MCF 10A (cell line): Measurements from ENCODE around the gene ECE1. TPM values are rescaled to one million over a fixed set of nuclear protein-coding genes. Genes with fewer than 3 reads are reported as not detected.

Source experiments
- BruUV-seq: library from RNA; stranded (reverse); fragments of 400-500 nt; replicated peaks from 2 replicates; lab custom pipeline; 2021; lab: Mats Ljungman, UMichigan
- CTCF ChIA-PET: fragments of 300-600 bp; sonication (Branson Sonifier 250); formaldehyde crosslinking; extraction: SDS; loops from one replicate; lab custom pipeline; 2021; ENCODE audit warnings: antibody characterized with exemption, inconsistent platforms; lab: Yijun Ruan, JAX
- POLR2A ChIA-PET: fragments of 300-600, 350-650 bp; sonication (Branson Sonifier 250); formaldehyde crosslinking; extraction: SDS; loops from one replicate; lab custom pipeline; 2020; ENCODE audit warnings: antibody characterized with exemption, inconsistent platforms; lab: Yijun Ruan, JAX
- DNase-seq: peaks from one replicate; pipeline ENCODE4 v3.0.0-alpha.2; 2018; ENCODE audit not compliant: unreplicated experiment
- H3K27ac Mint-ChIP-seq: one replicate; pipeline ENCODE4 v1.8.0; 2022; ENCODE audit warnings: mild to moderate bottlenecking, low read depth, mixed read lengths; ENCODE audit not compliant: unreplicated experiment
- H3K27me3 Mint-ChIP-seq: one replicate; pipeline ENCODE4 v1.8.0; 2022; ENCODE audit warnings: mixed read lengths; ENCODE audit not compliant: insufficient read depth, unreplicated experiment
- H3K36me3 Mint-ChIP-seq: one replicate; pipeline ENCODE4 v1.8.0; 2022; ENCODE audit warnings: mild to moderate bottlenecking, moderate library complexity, mixed read lengths; ENCODE audit not compliant: insufficient read depth, unreplicated experiment
- H3K4me1 Mint-ChIP-seq: one replicate; pipeline ENCODE4 v1.8.0; 2022; ENCODE audit warnings: mixed read lengths; ENCODE audit not compliant: insufficient read depth, unreplicated experiment
- H3K4me3 Mint-ChIP-seq: one replicate; pipeline ENCODE4 v1.8.0; 2022; ENCODE audit warnings: mild to moderate bottlenecking, moderate library complexity, mixed read lengths; ENCODE audit not compliant: unreplicated experiment
- H3K9me3 Mint-ChIP-seq: one replicate; pipeline ENCODE4 v1.8.0; 2022; ENCODE audit warnings: mixed read lengths; ENCODE audit not compliant: unreplicated experiment
- CTCF ChIP-seq: fragments of 200-600 bp; IDR thresholded peaks from one replicate; pipeline ENCODE4 v1.8.0; 2022; ENCODE audit warnings: antibody characterized with exemption, mild to moderate bottlenecking; ENCODE audit not compliant: unreplicated experiment
- intact Hi-C: fragments of 100-400 bp; cut with micrococcal nuclease; formaldehyde crosslinking; loops from 2 replicates; pipeline ENCODE4 v1.14.1; 2022
- total RNA-seq: library from RNA; stranded (reverse); gene quantifications from 2 replicates; pipeline ENCODE4 v1.2.3, GENCODE V29; 2022

The ECE1 gene
- total RNA-seq, 1 experiment from 2014 or later = 40.0 TPM

- DNase-seq = no peak
- TF ChIP-seq CTCF = no peak
- ChIA-PET CTCF (interaction anchor here (1.4 kb wide), 1 partner anchor 11 kb away, joined by 9 read pairs; no protein-coding TSS in a partner anchor), POLR2A (no interaction called here)
- H3K27me3 Mint-ChIP-seq = no peaks in the 10 kb centered on the region
- no TSS peak for BruUV-seq
- intact Hi-C loops = no loop called here
- peaks cover 5% of the 10 kb centered on the region for H3K4me1 Mint-ChIP-seq
- H3K27ac Mint-ChIP-seq = no peak overlapping the region
- H3K9me3 Mint-ChIP-seq = no peaks in the 10 kb centered on the region
- peaks cover 6% of the 10 kb centered on the region for H3K36me3 Mint-ChIP-seq
- H3K4me3 Mint-ChIP-seq = no peak overlapping the region
These were observed 47.4 kb downstream of the ECE1 start for GRCh38 chr1:21242846-21243245.

- no peak for TF ChIP-seq CTCF
- no peaks in the 10 kb centered on the region for H3K9me3 Mint-ChIP-seq
- no peak for DNase-seq
- ChIA-PET CTCF (interaction anchor here (1.4 to 2.2 kb wide), 2 partner anchors 10 kb away, joined by 9 to 12 read pairs; no protein-coding TSS in a partner anchor), POLR2A (no interaction called here)
- H3K4me3 Mint-ChIP-seq = no peak overlapping the region
- H3K4me1 Mint-ChIP-seq = peaks cover 5% of the 10 kb centered on the region
- no TSS peak for BruUV-seq
- no peaks in the 10 kb centered on the region for H3K27me3 Mint-ChIP-seq
- intact Hi-C loops = no loop called here
- H3K27ac Mint-ChIP-seq = no peak overlapping the region
- H3K36me3 Mint-ChIP-seq = peaks cover 6% of the 10 kb centered on the region
These were observed 48.3 kb downstream of the ECE1 start for GRCh38 chr1:21241771-21242581.

DNA sequence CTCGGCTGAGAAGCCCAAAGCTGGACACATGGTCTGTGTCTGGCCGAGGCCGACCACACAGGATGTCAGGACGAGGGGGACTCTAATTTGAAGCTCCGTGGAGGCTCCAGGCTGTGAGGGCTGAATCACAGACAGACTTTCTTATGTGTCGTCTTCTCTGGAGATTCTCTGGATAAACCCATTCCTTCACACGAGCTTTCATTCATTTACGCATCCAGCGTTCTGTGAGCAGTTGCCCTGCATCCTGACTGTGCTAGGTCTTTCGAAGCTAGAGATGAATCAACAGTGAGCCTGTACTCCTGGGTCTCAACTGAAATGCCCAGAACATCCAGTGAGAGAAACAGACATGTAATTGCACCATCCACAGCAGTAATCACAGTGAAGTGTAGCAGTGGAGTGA, 49.6 kb downstream of the ECE1 start:
- Mint-ChIP-seq H3K27ac (no peak overlapping the region), H3K36me3 (peaks cover 6% of the 10 kb centered on the region), H3K9me3 (no peaks in the 10 kb centered on the region), H3K4me1 (peaks cover 5% of the 10 kb centered on the region), H3K4me3 (no peak overlapping the region), H3K27me3 (no peaks in the 10 kb centered on the region)
- no TSS peak for BruUV-seq
- TF ChIP-seq CTCF = no peak
- intact Hi-C loops = no loop called here
- ChIA-PET POLR2A (no interaction called here), CTCF (interaction anchor here (0.6 to 12.9 kb wide), 3 partner anchors 9 to 418 kb away, joined by 3 to 283 read pairs (median 12); no protein-coding TSS in a partner anchor)
- DNase-seq = no peak

DNA sequence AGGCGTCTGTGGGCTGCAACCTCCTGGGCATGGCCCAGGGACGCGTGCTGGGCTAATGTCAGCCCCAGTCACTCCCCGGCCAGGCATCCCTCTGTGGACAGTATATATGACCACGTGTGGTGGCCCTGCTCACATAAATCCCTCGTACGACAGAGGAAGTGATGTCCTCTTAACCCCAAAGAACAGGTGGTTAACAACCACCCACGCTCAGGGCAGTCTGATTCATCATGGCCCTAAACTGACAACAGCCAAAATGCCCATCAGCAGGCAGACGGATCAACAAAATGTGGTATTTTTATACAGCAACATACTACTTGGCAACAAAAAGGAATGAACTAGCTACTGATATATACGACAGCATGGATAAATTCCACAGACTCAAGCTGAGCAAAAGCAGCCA, 51.0 kb downstream of the ECE1 start:
- H3K4me1 Mint-ChIP-seq = peaks cover 5% of the 10 kb centered on the region
- peak; percentile 60 for DNase-seq
- no peaks in the 10 kb centered on the region for H3K9me3 Mint-ChIP-seq
- no peak overlapping the region for H3K27ac Mint-ChIP-seq
- no peaks in the 10 kb centered on the region for H3K27me3 Mint-ChIP-seq
- H3K36me3 Mint-ChIP-seq = peaks cover 6% of the 10 kb centered on the region
- no TSS peak for BruUV-seq
- CTCF ChIA-PET = interaction anchor here (0.6 to 12.9 kb wide), 2 partner anchors 130 to 719 kb away, joined by 3 to 283 read pairs; no protein-coding TSS in a partner anchor
- no peak for TF ChIP-seq CTCF
- POLR2A ChIA-PET = no interaction called here
- intact Hi-C loops = loop anchor here (10.0 kb wide), 2 partner anchors 416 to 1176 kb away; no protein-coding TSS in a partner anchor
- no peak overlapping the region for H3K4me3 Mint-ChIP-seq
